SK-MEL-5 (cell line): Measurements from ENCODE around the gene TMED4. TPM values are rescaled to one million over a fixed set of nuclear protein-coding genes. Genes with fewer than 3 reads are reported as not detected.
A peak's percentile ranks its signal among the peaks of the same experiment; 100 is the strongest.

Source experiments
- DNase-seq: peaks from one replicate; pipeline ENCODE4 v3.0.0-alpha.2; 2016; ENCODE audit warnings: low read depth, low spot score
- in situ Hi-C: cut with HindIII; loops from 2 replicates; pipeline ENCODE4 v1.10.0; 2016; ENCODE audit warnings: low sequenced_read_pairs, high pct_unique_total_duplicates, low pct_unique_long_range_greater_than_20kb
- polyA plus RNA-seq, 2 experiments: library from polyadenylated mRNA; depleted of rRNA; stranded (reverse); fragments of >200 nt; gene quantifications; 2 replicates each; pipeline ENCODE4 v1.2.3, GENCODE V29; 2015
- total RNA-seq: library from RNA; depleted of rRNA; stranded (reverse); fragments of >200 nt; shearing (Covaris generic); gene quantifications from 2 replicates; pipeline ENCODE4 v1.2.3, GENCODE V29; 2014; rRNA removed

Gene TMED4
- total RNA-seq, result 177 and 178 TPM in 2 replicates
- polyA plus RNA-seq (2015; cell fraction: cytosol; rRNA removed), result 206 and 231 TPM in 2 replicates
- 122 and 140 TPM in 2 replicates for polyA plus RNA-seq (2015; cell fraction: nucleus; rRNA removed)

DNA sequence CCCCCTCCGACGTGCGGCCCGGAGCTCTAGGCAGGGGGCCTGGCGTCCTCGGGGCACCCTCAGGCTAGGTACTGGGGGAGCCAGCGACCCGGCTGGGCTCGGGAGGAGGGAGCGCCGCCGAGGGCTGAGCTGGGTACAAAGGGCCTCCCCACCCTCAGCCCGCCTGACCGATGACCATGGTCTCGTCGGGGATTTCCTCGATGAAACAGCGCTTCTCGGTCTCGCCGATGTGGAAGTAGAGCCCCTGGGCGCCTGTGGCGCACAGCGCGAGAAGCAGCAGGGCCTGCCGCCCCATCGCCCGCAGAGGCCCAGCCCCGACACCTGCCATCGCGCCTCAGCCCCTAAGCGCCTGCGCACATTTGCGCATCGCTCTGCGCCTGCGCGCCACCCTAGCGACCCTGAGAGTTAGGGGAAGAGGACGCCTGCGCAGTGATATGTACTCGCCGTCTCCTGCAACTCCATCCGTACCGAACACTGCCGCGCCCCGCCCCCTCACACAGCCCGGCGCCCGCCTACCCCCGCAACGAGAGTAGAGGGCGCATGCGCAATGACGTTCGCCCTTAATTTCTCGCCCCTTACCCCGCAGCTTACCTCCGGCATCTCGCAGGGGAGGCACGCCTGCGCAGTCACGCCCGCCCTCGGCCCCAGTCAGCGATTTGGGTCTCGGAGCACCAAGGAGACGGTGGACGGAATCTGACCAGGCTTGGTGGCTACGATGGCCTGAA lies at the start of gene TMED4:
Gene TMED4 (minus strand): TSS at position 353 of the 725 bp plus-strand sequence. CDS start 25 bp downstream, at position 328.
- in situ Hi-C loops, result no loop called here
- DNase-seq, result peak; percentile 99

DNA sequence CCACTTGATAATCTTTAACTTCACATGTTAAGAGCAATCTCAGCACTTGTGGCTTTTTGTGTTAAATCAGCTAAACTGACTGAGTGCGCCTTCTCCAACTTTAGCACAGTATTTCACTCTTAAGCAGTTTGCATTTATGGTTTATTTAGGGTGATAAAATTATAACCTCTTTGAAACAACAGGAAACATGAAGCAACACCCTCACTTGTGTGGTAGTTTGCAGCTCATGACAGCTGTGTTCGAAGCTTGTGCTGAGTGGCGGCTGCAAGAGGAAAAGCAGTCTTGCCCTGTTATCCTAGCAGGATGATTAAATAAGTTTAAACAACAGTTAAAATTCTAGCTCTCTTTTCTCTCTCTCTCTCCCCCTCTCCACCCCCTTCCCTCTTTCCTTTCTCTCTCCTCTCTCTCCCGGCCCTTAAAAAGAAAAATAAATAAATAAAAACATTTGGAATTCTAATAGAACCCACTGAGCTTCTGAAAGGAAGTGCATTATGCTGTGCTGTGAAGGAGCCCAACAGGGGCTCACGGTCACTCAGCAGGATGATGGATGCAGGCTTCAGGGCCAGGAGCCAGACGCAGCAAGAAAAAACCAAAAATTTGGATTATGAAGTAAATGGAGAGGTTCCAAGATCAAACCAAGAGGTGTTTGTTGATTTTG lies 49.6 kb upstream of the TMED4 start:
- no peak for DNase-seq
- in situ Hi-C loops, result no loop called here

DNA sequence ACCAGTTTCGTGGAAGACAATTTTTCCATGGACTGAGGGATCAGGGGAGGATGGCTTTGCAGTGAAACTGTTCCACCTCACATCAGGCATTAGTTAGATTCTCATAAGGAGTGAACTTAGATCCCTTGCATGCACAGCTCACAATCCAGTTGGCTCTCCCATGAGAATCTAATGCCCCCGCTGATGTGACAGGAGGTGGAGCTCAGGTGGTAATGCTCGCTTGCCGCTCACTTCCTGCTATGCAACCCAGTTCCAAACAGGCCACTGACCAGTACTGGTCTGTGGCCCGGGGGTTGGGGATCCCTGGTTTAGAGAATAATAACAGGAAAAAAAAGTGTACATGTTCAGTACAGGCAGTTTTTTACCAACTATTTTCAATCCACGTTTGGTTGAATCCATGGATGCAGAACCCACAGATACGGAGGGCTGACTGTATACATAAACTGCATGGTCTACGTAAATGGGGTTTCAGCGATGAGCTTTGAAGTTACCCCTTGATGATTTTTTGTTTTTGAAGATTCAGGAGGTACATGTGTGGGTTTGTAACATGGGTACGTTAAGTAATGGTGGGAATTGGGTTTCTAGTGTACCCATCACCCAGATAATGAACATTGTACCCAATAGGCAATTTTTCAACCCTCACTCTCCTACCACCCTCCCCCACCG lies 48.9 kb upstream of the TMED4 start:
- DNase-seq, result no peak
- in situ Hi-C loops, result no loop called here

DNA sequence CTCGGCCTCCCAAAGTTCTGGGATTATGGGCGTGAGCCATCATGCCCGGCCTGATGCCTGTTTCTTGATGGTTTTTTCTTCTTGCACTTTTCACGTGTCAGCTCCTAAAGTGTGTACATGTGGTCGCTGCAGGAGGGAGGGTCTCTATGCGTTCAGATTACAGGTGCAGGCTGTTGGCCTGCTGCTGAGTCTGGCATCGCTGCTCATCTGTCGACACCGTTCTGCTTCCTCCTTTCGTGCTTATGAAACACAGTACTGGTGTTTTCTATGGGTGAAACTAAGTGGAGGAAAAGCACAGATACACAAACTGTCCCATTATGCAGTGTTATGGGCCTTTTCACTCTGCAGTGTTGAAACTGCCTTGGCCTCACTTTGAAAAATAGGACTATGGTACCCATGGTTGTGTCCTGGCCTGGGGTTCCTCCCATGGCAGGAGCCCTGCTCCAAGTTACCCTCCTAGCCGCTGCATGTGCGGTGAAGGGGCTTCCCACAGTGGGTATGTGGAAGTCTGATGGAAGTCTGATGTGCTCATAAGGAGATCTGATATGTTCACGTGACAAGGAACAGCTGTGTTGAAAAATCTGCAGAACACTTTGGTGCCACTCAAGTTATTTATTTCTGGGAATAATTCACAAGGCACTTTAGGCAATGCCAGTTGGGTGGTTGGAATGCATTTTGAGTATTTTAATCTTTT lies 47.9 kb upstream of the TMED4 start:
- no peak for DNase-seq
- in situ Hi-C loops, result no loop called here

DNA sequence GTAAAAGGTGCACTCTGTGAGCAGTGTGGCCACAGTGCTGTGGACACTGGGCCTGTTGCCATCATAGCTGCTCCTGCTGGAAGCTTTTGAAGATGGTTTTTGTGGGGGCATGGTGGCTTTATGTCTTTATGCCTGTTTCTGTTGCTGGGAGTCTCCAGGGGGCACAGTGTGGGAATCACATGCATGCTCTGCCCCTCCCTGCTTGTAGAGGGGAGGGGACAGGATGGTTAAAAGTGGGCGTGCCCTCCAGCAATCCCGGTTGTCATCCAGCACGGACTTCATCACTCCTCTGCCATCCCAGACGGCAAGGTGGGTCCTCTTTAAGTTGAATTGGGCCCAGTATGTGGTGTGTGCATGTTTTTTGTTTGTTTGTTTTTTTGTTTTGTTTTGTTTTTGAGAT lies 44.6 kb upstream of the TMED4 start:
- DNase-seq, result no peak
- in situ Hi-C loops, result no loop called here

DNA sequence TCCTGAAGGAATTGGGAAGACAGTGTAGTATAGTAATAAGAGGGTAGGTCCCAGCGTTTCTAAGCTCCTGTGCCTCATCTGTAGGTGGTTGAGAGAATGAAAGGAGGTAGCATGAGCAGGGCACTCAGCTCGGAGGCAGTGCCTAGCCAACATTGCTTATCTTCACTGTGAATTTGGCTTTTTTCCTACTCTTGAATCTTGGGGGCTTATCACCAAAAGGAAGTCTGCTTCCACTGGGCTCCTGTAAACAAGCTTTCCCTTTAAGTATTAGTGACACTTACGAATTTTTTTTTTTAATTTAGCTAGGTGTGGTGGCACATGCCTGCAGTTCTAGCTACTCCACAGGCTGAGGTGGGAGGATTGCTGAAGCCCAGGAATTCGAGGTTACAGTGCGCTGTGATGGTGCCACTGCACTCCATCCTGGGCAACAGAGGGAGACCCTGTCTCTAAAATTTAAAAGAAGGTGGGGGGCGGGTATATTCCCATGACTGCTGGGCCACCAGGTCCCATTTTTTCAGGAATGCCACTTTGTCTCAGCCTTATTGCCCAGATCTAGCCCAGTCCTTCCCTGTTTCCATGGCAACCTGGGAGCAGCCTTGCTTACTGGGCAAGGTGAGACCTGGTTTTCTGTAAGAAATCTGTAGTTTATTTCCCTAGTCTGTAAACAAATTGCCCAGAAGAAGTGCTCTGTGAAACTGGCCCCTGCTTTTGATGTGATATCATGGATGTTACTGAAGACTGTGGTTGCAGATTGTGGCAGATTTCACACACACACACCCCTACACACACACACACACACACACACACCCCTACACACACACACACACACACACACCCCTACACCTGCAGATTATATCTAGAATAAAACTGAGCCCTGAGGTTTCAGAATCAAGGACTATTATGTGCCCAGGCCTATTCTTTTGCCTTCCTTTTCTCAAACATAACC lies 43.8 kb upstream of the TMED4 start:
- in situ Hi-C loops, result no loop called here
- DNase-seq, result no peak

DNA sequence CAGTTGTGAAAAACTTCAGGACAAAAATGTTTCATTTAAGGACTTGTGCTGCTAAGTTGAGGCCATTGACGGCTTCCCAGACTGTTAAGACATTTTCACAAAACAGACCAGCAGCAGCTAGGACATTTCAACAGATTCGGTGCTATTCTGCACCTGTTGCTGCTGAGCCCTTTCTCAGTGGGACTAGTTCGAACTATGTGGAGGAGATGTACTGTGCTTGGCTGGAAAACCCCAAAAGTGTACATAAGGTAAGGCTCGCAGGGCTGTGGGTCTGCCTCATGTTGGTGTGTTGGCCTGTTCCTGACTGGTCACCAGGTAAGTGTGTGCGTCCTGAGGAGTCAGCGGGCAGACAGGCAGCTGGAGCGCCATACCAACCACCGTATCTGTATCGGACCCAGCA lies 42.3 kb upstream of the TMED4 start:
- in situ Hi-C loops, result no loop called here
- DNase-seq, result no peak

DNA sequence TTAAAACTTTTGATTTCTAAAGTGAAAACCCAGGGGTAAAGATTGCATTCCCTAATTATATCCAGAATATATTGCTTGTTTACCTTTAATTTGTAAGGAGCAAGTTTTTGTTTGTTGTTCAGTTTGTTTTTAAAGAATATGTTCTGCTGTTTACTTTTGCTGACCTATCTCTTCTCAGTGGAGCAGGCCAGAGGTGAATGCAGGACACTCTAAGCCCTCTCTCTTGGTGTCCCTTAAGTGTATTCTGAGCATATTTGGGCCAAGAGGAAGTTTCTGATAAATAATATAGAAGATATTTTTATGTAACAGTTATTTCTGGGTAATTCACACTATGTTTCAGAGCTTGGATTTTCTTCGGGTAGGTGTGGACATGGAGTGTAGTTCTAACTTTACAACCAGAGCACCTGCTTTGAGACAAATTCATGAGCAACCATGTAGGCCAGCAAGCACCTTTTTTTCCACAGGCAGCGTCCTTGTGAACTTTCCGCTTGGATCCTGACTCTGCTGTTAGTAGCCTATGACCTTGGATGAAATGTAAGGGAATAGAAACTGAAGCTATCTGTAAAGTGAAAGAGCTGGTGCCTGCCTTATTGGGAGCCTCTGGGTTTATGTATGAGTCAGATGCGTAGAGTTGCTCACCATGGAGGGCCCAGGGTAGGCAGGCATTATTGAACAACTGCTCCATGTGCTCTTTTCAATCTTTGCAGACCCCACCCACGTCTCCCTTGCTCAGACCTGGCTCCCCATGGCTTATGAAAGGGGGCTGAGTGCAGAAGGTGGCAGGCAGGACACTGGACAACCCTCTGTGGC lies 40.5 kb upstream of the TMED4 start:
- in situ Hi-C loops, result no loop called here
- DNase-seq, result no peak

DNA sequence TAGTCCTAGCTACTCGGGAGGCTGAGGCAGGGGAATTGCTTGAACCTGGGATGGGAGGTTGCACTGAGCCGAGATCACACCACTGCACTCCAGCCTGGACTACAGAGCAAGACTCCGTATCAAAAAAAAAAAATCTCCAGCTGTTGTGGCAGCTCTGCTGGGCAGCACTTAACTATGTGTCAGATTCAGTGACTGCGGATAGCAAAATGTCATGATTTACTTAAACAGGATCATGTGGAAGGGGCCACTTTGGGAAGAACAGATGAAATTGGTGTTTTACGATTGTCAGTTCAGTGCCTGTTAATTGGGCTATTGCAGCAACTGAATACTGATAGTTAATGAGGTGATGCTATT lies 39.7 kb upstream of the TMED4 start:
- no peak for DNase-seq
- in situ Hi-C loops, result no loop called here

DNA sequence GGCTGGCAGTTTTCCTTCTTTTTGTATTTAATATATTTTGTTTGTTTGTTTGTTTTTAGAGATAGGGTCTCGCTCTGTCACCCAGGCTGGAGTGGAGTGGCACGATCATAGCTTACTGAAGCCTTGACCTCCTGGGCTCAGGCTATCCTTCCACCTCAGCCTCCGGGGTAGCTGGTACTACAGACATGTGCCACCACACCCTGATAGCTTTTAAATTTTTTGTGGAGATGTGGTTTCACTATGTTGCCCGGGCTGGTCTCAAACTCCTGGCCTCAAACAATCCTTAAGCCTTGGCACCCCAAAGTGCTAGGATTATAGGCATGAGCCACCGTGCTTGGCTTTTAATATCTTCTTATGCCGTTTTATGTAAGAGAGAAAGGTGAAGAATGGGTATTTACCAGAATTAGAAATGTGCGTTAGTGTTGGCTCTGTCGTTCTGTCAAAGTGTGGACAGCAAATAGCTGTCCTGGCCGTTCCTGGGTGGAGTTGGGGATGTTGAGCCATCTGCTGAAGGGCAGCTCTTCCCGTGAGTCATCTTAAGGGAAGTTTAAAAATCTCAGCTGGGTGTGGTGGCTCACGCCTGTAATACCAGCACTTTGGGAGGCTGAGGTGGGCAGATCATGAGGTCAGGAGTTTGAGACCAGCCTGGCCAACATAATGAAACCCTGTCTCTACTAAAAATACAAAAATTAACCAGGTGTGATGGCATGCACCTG lies 39.2 kb upstream of the TMED4 start:
- in situ Hi-C loops, result no loop called here

DNA sequence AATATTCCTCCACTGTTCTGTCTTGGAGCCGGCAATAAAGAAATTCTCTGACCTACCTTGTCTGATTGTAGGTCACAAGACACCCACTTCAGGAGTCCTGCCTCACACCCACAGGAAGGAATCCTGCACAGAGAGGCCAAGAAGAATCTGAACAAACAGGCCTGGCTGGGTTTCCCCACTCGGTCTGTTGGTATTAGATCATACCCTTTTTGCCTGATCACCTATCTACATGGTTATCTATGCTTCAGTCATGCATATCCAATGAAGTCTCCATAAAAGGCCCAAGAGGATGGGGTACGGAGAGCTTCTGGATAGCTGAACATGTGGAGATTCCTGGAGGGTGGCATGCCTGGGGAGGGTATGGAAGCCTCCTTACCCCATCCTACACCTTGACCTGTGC lies 36.7 kb upstream of the TMED4 start:
- in situ Hi-C loops, result no loop called here
- no peak for DNase-seq

More for the DNA sequence above, 39.2 kb upstream of the TMED4 start:
- DNase-seq, result no peak

DNA sequence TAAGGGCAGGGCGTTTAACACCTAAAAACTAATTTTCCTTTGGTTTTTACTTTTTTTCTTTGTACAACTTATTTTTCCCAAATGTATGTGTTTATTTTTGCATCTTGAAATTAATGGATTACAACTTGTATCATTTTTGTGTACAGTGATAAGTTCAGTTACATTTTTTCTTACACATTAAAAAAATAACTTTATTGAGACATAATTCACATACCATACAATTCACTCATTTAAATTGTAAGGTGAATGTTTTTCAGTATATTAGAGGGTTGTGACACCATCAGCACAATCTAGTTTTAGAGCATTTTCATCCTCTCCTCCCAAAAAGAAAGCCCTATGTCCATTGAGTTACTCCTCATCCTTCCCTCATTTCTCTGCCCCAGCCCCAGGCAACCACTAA lies 36.0 kb upstream of the TMED4 start:
- in situ Hi-C loops, result no loop called here
- no peak for DNase-seq

DNA sequence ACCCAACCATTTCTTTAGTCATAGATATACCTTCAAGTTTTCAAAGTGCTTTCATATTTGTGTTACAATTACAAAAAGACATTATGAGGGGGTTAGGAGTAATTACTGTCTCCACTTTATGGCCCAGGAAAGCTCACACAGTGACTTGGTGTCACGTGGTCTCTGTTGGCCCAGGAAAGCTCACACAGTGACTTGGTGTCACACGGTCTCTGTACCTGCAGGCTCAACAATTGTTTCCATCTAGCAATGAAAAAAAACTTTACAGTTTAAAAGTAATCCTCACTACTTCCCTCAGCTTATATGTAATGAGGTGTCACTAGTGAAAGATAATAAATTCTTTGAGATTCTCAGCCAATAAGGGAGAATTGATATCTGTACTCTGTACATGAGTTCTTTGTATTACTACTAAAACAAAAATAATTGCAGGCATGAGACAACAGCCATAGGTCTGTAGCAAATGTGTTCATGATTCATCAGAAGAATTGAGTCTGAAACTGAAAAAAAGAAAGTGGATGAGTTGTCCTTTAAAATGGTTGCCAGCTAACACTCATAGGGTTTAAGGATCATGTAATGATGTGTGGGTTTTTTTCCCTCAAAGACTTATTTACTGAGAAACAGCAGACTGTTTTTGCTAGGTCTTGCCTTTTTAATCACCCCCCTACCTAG lies 35.3 kb upstream of the TMED4 start:
- DNase-seq, result no peak
- in situ Hi-C loops, result no loop called here

DNA sequence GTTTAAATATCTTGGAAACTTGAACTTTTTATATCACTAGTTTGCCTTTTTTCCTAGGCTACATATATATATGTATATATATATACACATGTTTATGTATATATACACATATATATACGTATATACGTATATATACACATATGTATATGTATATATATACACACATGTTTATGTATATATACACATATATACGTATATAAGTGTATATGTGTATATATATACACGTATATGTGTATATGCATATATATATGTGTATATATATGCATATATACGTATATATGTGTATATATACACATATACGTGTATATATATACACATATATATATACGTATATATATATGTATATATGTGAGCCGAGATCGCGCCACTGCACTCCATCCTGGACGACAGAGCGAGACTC lies 34.5 kb upstream of the TMED4 start:
- DNase-seq, result no peak
- in situ Hi-C loops, result no loop called here

DNA sequence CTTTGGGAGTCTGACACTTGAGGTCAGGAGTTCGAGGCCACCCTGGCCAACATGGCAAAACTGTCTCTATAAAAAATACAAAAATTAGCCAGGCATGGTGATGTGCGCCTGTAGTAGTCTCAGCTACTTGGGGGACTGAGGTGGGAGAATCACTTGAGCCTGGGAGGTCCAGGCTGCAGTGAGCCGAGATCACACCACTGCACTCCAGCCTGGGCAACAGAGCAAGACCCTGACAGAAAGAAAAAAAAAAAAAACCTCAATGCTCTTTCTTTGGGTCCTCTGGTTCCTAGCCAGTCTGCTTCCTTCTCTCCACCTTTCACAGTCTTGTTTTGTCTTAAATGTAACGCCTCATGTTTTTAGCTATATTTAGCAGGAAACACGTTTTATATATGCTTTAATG lies 33.8 kb upstream of the TMED4 start:
- DNase-seq, result no peak
- in situ Hi-C loops, result no loop called here
